ENCODE data around the gene PTPRJ.

Gene PTPRJ

GRCh38 chr11:47969401-47969800, 11.0 kb upstream of the PTPRJ start:
- DNase-seq, result no peak

- DNase-seq, result no peak
Observed at GRCh38 chr11:47971501-47971900, 8.9 kb upstream of the PTPRJ start.

GRCh38 chr11:47973173-47973572, 7.2 kb upstream of the PTPRJ start:
- no peak for DNase-seq

- DNase-seq, result no peak
Observed at GRCh38 chr11:47976931-47977330, 3.4 kb upstream of the PTPRJ start.

GRCh38 chr11:47977623-47978022, 2.7 kb upstream of the PTPRJ start:
- DNase-seq, result no peak

GRCh38 chr11:47979378-47980087, 826 bp upstream of the PTPRJ start:
- DNase-seq, result no peak

GRCh38 chr11:47980907-47981621, 705 bp downstream of the PTPRJ start:
- DNase-seq, result peak in 1 of 2 donors; percentile 48

GRCh38 chr11:47981667-47982404, 1.5 kb downstream of the PTPRJ start:
- DNase-seq, result peak; percentile 63 to 69

GRCh38 chr11:47982616-47983015, 2.3 kb downstream of the PTPRJ start:
- DNase-seq, result peak; percentile 46 to 88

- DNase-seq, result peak; percentile 61 to 65
Observed at GRCh38 chr11:47983464-47984397, 3.4 kb downstream of the PTPRJ start.

- no peak for DNase-seq
Observed at GRCh38 chr11:47986219-47986618, 5.9 kb downstream of the PTPRJ start.

GRCh38 chr11:47986742-47987141, 6.4 kb downstream of the PTPRJ start:
- no peak for DNase-seq

GRCh38 chr11:47987310-47987709, 7.0 kb downstream of the PTPRJ start:
- DNase-seq, result peak; percentile 46 to 62

GRCh38 chr11:47987781-47988180, 7.4 kb downstream of the PTPRJ start:
- peak; percentile 90 to 92 for DNase-seq

GRCh38 chr11:47989779-47990178, 9.4 kb downstream of the PTPRJ start:
- DNase-seq, result no peak

- DNase-seq, result no peak
Observed at GRCh38 chr11:47991266-47991830, 11.0 kb downstream of the PTPRJ start.

GRCh38 chr11:47991894-47992293, 11.5 kb downstream of the PTPRJ start:
- no peak for DNase-seq

- peak in 1 of 2 donors; percentile 39 for DNase-seq
Observed at GRCh38 chr11:47992959-47993820, 12.8 kb downstream of the PTPRJ start.

- DNase-seq, result no peak
Observed at GRCh38 chr11:47994417-47994816, 14.1 kb downstream of the PTPRJ start.

GRCh38 chr11:47995360-47995769, 15.0 kb downstream of the PTPRJ start:
- peak; percentile 66 to 73 for DNase-seq

All from inflammatory macrophage (primary cell).